Measurements from ENCODE around the gene MOB2. TPM values are rescaled to one million over a fixed set of nuclear protein-coding genes. Genes with fewer than 3 reads are reported as not detected.

The MOB2 gene
- total RNA-seq, 5 donors from 2014 or later (not counting 1 experiment from before 2014, with no cell fraction given): 49.6 to 79.2 (median 72.6) TPM

- H3K4me1 Mint-ChIP-seq: peaks cover 0 to 7% (median 0%) of the 10 kb centered on the region in 3 donors
- H3K4me1 ChIP-seq (ENCODE audit: control insufficient read depth in 1 of 2, extremely low read depth in 1 of 2, insufficient read depth in 2 of 2, low read length in 2 of 2): no peaks in the 10 kb centered on the region
- no peak overlapping the region for H3K27ac Mint-ChIP-seq
- no peak overlapping the region for H3K4me3 Mint-ChIP-seq
- 98% methylated on average over 32 of the region's 40 CpGs for WGBS (ENCODE audit: insufficient coverage)
- ChIA-PET POLR2A (no interaction called here), CTCF (no interaction called here)
- H3K9me3 Mint-ChIP-seq: no peaks in the 10 kb centered on the region
- no peaks in the 10 kb centered on the region for H3K27me3 Mint-ChIP-seq
- DNase-seq: no peak
- H3K9me3 ChIP-seq: no peaks in the 10 kb centered on the region
- peaks cover 39% of the 10 kb centered on the region for H3K36me3 Mint-ChIP-seq
- H3K36me3 ChIP-seq (ENCODE audit: control insufficient read depth in 2 of 2, extremely low read depth in 1 of 2, insufficient read depth in 1 of 2, low read length in 1 of 2): peaks cover 31 to 49% of the 10 kb centered on the region in 2 donors
- H3K4me3 ChIP-seq (ENCODE audit: control insufficient read depth in 1 of 2, extremely low read depth in 1 of 2, low read length in 1 of 2): no peak overlapping the region
- H3K27ac ChIP-seq (ENCODE audit: low read length): no peak overlapping the region
- no peak for ATAC-seq (replicated peaks in 1 of 4)
- no peaks in the 10 kb centered on the region for H3K27me3 ChIP-seq (replicated peaks in 1 of 2; ENCODE audit: control insufficient read depth in 2 of 2, extremely low read depth in 1 of 2, insufficient read depth in 2 of 2, low read length in 1 of 2)
Observed at GRCh38 chr11:1470681-1471611, 15.6 kb downstream of the MOB2 start.

- Mint-ChIP-seq H3K27ac (no peak overlapping the region), H3K4me1 (peaks cover 0 to 7% (median 0%) of the 10 kb centered on the region in 3 donors), H3K27me3 (no peaks in the 10 kb centered on the region), H3K4me3 (no peak overlapping the region), H3K36me3 (peaks cover 38% of the 10 kb centered on the region), H3K9me3 (no peaks in the 10 kb centered on the region)
- WGBS (ENCODE audit: insufficient coverage): 95% methylated on average over 28 of the region's 35 CpGs
- Histone ChIP-seq H3K27ac (ENCODE audit: low read length) (no peak overlapping the region), H3K36me3 (ENCODE audit: control insufficient read depth in 2 of 2, extremely low read depth in 1 of 2, insufficient read depth in 1 of 2, low read length in 1 of 2) (peaks cover 31 to 41% of the 10 kb centered on the region in 2 donors), H3K4me3 (ENCODE audit: control insufficient read depth in 1 of 2, extremely low read depth in 1 of 2, low read length in 1 of 2) (no peak overlapping the region), H3K9me3 (no peaks in the 10 kb centered on the region), H3K4me1 (ENCODE audit: control insufficient read depth in 1 of 2, extremely low read depth in 1 of 2, insufficient read depth in 2 of 2, low read length in 2 of 2) (no peaks in the 10 kb centered on the region), H3K27me3 (replicated peaks in 1 of 2; ENCODE audit: control insufficient read depth in 2 of 2, extremely low read depth in 1 of 2, insufficient read depth in 2 of 2, low read length in 1 of 2) (no peaks in the 10 kb centered on the region)
- ATAC-seq (replicated peaks in 1 of 4) (no peak), DNase-seq (no peak)
- ChIA-PET CTCF (no interaction called here), POLR2A (no interaction called here)
Observed at GRCh38 chr11:1469911-1470680, 16.5 kb downstream of the MOB2 start.

DNA sequence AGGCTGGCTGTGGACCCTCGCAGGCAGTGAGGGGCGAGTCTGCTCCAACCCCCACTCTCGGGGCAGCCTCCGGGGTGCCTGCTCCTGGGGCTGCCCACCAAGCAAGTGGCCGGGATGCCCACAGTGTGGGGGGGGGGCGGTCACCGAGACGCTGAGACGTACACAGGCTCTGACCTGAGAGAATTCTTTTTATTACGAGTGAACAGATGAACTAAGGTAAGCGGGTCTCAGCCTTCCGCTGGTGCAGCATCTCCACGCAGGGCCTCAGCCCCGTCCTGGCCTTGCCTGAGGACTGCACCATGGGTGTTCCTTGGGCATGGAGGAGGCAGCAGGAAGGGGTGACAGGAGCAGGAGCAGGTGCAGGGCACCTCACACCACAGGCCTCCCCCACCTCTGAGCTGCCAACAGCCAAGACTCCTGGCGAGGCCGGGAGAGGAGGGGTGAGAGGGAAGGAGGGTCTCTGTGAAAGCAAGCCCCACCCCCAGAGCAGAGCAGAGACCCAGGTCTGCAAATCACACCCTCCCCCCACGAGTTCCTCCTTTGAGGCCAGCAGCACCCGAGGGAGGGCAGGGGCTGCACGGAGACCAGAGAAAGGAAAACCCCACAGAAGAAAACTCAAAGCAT, 17.2 kb downstream of the MOB2 start:
- peaks cover 29 to 35% of the 10 kb centered on the region in 2 donors for H3K36me3 ChIP-seq (ENCODE audit: control insufficient read depth in 2 of 2, extremely low read depth in 1 of 2, insufficient read depth in 1 of 2, low read length in 1 of 2)
- no peaks in the 10 kb centered on the region for H3K27me3 ChIP-seq (replicated peaks in 1 of 2; ENCODE audit: control insufficient read depth in 2 of 2, extremely low read depth in 1 of 2, insufficient read depth in 2 of 2, low read length in 1 of 2)
- H3K4me3 ChIP-seq (ENCODE audit: control insufficient read depth in 1 of 2, extremely low read depth in 1 of 2, low read length in 1 of 2): no peak overlapping the region
- no peaks in the 10 kb centered on the region for H3K9me3 ChIP-seq
- no peak overlapping the region for H3K27ac Mint-ChIP-seq
- H3K27me3 Mint-ChIP-seq: no peaks in the 10 kb centered on the region
- DNase-seq: no peak
- no peaks in the 10 kb centered on the region for H3K9me3 Mint-ChIP-seq
- H3K4me1 ChIP-seq (ENCODE audit: control insufficient read depth in 1 of 2, extremely low read depth in 1 of 2, insufficient read depth in 2 of 2, low read length in 2 of 2): no peaks in the 10 kb centered on the region
- H3K4me3 Mint-ChIP-seq: no peak overlapping the region
- H3K4me1 Mint-ChIP-seq: peaks cover 0 to 7% (median 0%) of the 10 kb centered on the region in 3 donors
- no peak for ATAC-seq (replicated peaks in 1 of 4)
- H3K27ac ChIP-seq (ENCODE audit: low read length): no peak overlapping the region
- peaks cover 33% of the 10 kb centered on the region for H3K36me3 Mint-ChIP-seq
- ChIA-PET POLR2A (no interaction called here), CTCF (no interaction called here)
- WGBS (ENCODE audit: insufficient coverage): 97% methylated on average over 11 of the region's 19 CpGs

- Mint-ChIP-seq H3K36me3 (peaks cover 24% of the 10 kb centered on the region), H3K4me3 (no peak overlapping the region), H3K27ac (no peak overlapping the region), H3K9me3 (no peaks in the 10 kb centered on the region), H3K27me3 (no peaks in the 10 kb centered on the region), H3K4me1 (peaks cover 0 to 7% (median 0%) of the 10 kb centered on the region in 3 donors)
- H3K36me3 ChIP-seq (ENCODE audit: control insufficient read depth in 2 of 2, extremely low read depth in 1 of 2, insufficient read depth in 1 of 2, low read length in 1 of 2): peaks cover 27 to 28% of the 10 kb centered on the region in 2 donors
- H3K27me3 ChIP-seq (replicated peaks in 1 of 2; ENCODE audit: control insufficient read depth in 2 of 2, extremely low read depth in 1 of 2, insufficient read depth in 2 of 2, low read length in 1 of 2): no peaks in the 10 kb centered on the region
- ATAC-seq (replicated peaks in 1 of 4) (no peak), DNase-seq (no peak)
- WGBS (ENCODE audit: insufficient coverage): 90% methylated on average over 19 of the region's 19 CpGs
- H3K4me1 ChIP-seq (ENCODE audit: control insufficient read depth in 1 of 2, extremely low read depth in 1 of 2, insufficient read depth in 2 of 2, low read length in 2 of 2): no peaks in the 10 kb centered on the region
- no peak overlapping the region for H3K4me3 ChIP-seq (ENCODE audit: control insufficient read depth in 1 of 2, extremely low read depth in 1 of 2, low read length in 1 of 2)
- ChIA-PET POLR2A (no interaction called here), CTCF (interaction anchor here in 1 of 2 donors (0.6 kb wide), 1 partner anchor 685 kb away, joined by 3 read pairs; no protein-coding TSS in a partner anchor)
- no peak overlapping the region for H3K27ac ChIP-seq (ENCODE audit: low read length)
- no peaks in the 10 kb centered on the region for H3K9me3 ChIP-seq
Observed at GRCh38 chr11:1468473-1469066, 18.0 kb downstream of the MOB2 start.

DNA sequence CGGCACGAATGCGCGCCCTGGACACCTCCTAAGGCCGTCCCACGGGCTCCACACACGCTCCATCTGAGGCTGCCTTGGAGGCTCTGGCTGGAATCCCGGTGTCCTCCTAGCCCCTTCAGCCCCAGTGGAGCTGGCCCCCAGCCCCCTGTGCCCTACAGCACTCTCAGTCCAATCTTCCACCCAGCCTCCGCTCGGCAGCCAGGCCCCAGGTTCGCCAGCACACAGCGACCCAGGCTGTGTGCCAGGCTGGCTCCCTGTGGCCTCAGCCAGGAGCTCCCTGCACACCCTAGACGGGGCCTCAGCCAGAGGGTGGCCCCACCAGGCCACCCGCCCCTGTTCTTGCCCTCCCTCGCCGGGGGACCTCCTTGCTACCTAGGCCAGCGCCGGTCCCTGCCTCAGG, 18.6 kb downstream of the MOB2 start:
- H3K36me3 ChIP-seq (ENCODE audit: control insufficient read depth in 2 of 2, extremely low read depth in 1 of 2, insufficient read depth in 1 of 2, low read length in 1 of 2): peaks cover 22 to 24% of the 10 kb centered on the region in 2 donors
- no peaks in the 10 kb centered on the region for H3K27me3 ChIP-seq (replicated peaks in 1 of 2; ENCODE audit: control insufficient read depth in 2 of 2, extremely low read depth in 1 of 2, insufficient read depth in 2 of 2, low read length in 1 of 2)
- H3K9me3 Mint-ChIP-seq: no peaks in the 10 kb centered on the region
- peaks cover 21% of the 10 kb centered on the region for H3K36me3 Mint-ChIP-seq
- no peaks in the 10 kb centered on the region for H3K27me3 Mint-ChIP-seq
- H3K4me1 ChIP-seq (ENCODE audit: control insufficient read depth in 1 of 2, extremely low read depth in 1 of 2, insufficient read depth in 2 of 2, low read length in 2 of 2): no peaks in the 10 kb centered on the region
- no peak overlapping the region for H3K4me3 Mint-ChIP-seq
- 93% methylated on average over 18 of the region's 18 CpGs for WGBS (ENCODE audit: insufficient coverage)
- ATAC-seq (replicated peaks in 1 of 4): no peak
- ChIA-PET CTCF (interaction anchor here in 1 of 2 donors (0.6 kb wide), 1 partner anchor 686 kb away, joined by 3 read pairs; no protein-coding TSS in a partner anchor), POLR2A (no interaction called here)
- no peaks in the 10 kb centered on the region for H3K9me3 ChIP-seq
- no peak for DNase-seq
- H3K27ac ChIP-seq (ENCODE audit: low read length): no peak overlapping the region
- H3K4me1 Mint-ChIP-seq: peaks cover 0 to 7% (median 0%) of the 10 kb centered on the region in 3 donors
- no peak overlapping the region for H3K27ac Mint-ChIP-seq
- no peak overlapping the region for H3K4me3 ChIP-seq (ENCODE audit: control insufficient read depth in 1 of 2, extremely low read depth in 1 of 2, low read length in 1 of 2)

- ATAC-seq (replicated peaks in 1 of 4): no peak
- POLR2A ChIA-PET: interaction anchor here in 1 of 2 donors (0.8 kb wide), 1 partner anchor 911 kb away, joined by 3 read pairs; no protein-coding TSS in a partner anchor
- Mint-ChIP-seq H3K27ac (peak overlapping the region in 1 of 2 donors; percentile 25), H3K36me3 (peaks cover 21% of the 10 kb centered on the region), H3K9me3 (no peaks in the 10 kb centered on the region), H3K4me3 (no peak overlapping the region), H3K27me3 (no peaks in the 10 kb centered on the region), H3K4me1 (peaks cover 0 to 7% (median 0%) of the 10 kb centered on the region in 3 donors)
- Histone ChIP-seq H3K27ac (ENCODE audit: low read length) (no peak overlapping the region), H3K27me3 (replicated peaks in 1 of 2; ENCODE audit: control insufficient read depth in 2 of 2, extremely low read depth in 1 of 2, insufficient read depth in 2 of 2, low read length in 1 of 2) (no peaks in the 10 kb centered on the region), H3K36me3 (ENCODE audit: control insufficient read depth in 2 of 2, extremely low read depth in 1 of 2, insufficient read depth in 1 of 2, low read length in 1 of 2) (peaks cover 22 to 23% of the 10 kb centered on the region in 2 donors), H3K4me1 (ENCODE audit: control insufficient read depth in 1 of 2, extremely low read depth in 1 of 2, insufficient read depth in 2 of 2, low read length in 2 of 2) (no peaks in the 10 kb centered on the region), H3K9me3 (no peaks in the 10 kb centered on the region), H3K4me3 (ENCODE audit: control insufficient read depth in 1 of 2, extremely low read depth in 1 of 2, low read length in 1 of 2) (no peak overlapping the region)
- no peak for DNase-seq
- 88% methylated on average over 8 of the region's 9 CpGs for WGBS (ENCODE audit: insufficient coverage)
- CTCF ChIA-PET: no interaction called here
Observed at GRCh38 chr11:1467270-1467669, 19.3 kb downstream of the MOB2 start.

All from T-cell (primary cell).